HG03060 (cell line): ENCODE measurements around the gene SAA4.
A peak's percentile ranks its signal among the peaks of the same experiment; 100 is the strongest.
"Not testable (repeated sequence)": the region's sequence is repeated elsewhere in the genome, so short reads cannot be mapped to it uniquely, and the experiment has no call there.

Experiments
- ATAC-seq: cut with Tn5 transposase; IDR thresholded peaks from one replicate; pipeline ENCODE4 v1.9.1; 2021; ENCODE audit warnings: low read depth, moderate number of reproducible peaks; ENCODE audit not compliant: unreplicated experiment

Gene SAA4

DNA sequence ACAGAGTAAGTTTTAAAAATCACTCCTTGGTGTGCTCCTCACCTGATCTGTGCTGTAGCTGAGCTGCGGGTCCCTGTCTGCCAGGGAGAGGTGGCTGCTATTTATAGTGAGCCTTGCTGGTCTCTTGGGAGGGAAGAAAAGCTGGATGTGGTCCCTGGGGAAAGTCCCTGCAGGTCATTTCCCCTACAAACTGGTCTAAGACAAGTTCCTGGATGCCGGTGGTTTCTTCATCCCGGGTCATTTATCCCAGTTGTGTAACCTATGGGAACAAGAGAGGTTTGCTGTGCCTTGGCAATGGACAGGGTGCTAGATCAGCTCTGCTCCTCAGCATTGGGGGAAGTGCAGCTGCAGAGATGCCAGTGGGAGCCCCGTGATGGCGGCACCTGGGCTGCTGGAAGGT lies 12.0 kb upstream of the SAA4 start, which contains the start of gene SAA2:
SAA2 (minus strand) TSS at position 108 of the 400 bp plus-strand sequence. CDS start 657 bp downstream, outside the sequence.
- ATAC-seq: no peak

DNA sequence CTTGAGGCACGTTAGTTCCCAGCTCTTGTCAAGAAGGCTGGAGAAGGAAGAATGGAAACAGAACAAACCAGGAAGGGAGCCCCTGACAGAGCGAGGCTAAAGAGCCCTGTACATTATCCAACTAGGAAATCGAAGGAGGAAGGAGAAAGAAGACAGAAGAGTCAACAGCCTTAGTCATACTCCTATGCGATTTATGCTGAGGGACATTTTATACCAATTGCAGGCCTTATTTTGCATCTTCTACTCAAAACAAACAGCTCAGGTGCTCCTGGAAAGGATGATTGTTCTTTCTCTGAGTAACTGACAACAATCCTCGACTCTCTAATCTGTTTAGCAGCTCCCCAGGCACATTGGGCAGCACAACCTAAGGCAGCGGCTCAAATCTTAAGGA lies 10.6 kb upstream of the SAA4 start:
- ATAC-seq: not testable (repeated sequence)

DNA sequence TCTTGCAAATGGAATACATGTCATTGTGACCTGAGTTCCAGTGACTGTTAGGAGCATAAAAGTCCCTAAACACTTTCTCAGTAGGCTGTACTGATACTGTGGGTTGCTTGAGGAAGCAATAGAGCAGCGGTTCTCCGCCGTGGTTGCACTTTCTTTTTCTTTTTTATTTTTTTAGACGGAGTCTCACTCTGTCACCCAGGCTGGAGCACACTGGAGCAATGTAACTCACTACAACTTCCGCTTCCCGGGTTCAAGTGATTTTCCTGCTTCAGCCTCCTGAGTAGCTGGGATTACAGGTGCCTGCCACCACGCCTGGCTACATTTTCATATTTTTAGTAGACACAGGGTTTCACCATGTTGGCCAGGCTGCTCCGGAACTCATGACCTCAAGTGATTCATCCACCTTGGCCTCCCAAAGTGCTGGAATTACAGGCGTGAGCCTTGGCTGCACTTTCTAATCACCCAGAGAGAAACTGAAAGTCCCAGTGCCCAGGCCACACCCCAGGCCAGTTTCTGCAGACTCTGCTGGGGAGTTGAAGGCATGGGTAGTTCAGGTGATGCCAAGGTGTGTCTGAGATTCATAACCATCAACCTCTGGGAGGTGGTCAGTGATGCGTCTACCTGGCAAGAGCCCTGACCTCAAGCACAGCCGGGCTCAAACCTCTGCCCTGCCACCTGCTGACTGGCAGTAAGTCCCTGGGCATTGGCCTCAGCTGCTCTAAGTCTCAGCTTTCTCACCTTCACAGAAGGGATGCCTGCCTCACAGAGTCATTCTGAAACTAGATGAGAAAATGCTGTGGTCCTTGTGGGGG lies 10.0 kb upstream of the SAA4 start:
- ATAC-seq: peak; percentile 73

DNA sequence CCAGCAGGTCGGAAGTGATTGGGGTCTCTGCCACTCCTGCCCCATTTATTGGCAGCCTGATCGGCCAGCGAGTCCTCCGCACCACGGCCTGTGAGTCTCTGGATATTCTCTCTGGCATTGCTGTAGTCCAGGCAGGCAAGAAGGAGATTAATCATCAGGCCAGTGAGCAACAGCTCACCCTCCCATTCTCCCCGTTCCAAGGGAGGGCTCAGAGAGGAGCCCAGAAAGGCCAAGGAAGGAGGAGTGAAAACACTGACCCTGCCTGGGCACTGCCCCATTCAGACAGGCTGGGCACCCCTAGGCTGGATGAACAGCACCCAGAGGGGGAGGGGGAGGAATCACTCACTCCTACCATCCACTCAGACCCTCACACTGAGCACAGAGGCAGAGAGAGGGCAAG lies 8.8 kb upstream of the SAA4 start:
- no peak for ATAC-seq

DNA sequence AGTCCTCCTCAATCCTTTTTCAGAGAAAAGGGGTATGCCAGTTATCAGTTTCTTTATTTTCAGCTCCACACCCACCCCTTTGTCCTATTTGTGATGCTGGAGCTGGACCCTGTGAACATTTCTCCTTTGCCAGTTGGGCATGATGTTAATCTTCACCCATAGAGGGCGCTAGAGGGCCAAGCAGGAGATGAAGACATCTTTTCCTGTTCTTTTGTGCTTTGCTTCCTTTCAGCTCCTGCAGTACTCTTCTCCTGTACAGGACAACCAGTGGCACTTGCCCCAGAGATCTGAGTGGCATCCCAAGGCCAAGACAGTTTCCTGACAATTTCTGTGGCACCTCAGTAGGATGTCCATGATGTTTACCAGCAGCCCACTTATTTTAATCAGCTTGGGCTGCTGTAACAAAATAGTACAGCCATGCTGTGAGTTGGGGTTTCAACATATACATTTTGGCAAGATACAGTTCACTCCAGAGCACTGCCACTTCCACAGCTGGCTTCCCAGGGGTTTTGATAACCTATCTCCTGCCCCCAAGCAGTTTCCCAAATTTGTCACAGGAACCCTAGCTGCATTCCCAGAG lies 7.3 kb upstream of the SAA4 start:
- ATAC-seq: no peak

DNA sequence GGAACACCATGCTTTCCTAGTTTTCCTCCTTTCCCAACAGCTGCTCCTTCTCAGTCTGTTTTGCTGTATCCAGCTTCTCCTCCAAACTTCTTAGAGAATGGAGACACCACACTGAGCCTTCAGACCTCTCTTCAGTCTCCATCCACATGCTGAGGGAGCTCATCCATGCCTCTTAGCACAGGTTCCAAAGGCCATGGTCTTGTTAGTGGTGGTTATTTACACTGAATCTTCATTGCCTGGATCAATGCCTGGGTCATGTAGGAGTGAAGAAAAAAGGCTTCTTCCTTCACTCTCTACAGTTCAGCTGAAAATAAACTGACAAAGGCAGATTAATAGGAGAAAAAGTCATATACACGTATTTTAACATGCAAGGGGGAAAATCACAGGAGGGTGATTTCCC lies 3.1 kb upstream of the SAA4 start:
- ATAC-seq: no peak

DNA sequence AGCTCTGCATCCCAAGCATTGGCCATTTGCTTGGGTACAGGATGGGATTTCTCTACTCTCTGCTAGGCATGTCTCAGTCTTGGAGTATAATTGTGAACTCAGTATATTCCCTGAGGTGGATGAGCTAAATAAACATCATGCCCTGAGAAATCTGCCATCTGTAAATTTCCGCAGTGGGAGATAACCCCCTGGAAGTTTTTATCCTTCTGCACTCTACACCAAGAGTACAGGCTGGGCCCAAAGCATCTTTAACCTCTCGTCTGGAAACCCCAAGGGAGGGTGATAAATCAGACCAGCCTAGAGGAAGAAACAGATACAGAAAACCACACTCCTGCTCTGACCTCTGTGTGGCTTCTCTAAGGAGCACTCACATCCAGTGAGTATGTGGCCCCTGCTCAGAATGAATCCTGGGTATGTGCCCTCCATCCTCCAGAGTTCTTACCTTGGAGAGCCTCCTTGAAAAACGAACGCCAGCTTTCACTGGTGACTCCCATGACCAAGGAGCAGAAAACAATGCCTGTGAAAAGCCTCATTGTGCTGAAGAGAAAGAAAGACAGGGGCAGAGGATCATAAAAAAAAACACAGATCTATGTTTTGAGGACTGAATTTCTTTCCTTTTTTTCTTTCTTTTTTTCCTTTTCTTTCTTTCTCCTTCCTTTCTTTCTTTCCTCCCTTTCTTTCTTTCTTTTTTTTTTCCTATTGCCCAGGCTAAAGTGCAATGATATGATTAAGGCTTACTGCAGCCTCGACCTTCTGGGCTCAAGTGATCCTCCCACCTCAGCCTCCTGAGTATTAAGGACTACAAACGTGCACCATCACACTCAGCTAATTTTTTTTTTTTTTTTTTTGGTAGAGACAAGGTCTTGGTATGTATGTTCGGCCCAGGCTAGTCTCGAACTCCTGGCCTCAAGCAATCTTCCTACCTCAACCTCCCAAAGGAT lies 938 bp downstream of the SAA4 start:
- no peak for ATAC-seq

DNA sequence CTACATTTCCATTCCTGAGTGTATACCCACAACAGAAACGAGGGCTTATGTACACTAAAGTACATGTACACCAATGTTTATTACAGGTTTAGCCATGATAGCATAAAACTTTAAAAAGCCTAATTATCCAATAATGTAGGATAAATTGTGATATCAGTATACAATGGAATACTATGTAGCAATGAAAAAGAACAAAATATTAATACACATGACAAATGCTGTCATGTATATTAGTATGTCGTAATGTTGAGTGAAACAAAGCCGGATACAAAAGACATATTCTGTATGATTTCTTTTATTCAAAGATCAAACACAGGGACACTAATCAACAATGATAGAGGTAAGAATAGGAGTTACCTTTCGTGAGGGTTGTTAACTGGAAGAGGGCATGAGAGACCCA lies 2.7 kb downstream of the SAA4 start:
- ATAC-seq: no peak

DNA sequence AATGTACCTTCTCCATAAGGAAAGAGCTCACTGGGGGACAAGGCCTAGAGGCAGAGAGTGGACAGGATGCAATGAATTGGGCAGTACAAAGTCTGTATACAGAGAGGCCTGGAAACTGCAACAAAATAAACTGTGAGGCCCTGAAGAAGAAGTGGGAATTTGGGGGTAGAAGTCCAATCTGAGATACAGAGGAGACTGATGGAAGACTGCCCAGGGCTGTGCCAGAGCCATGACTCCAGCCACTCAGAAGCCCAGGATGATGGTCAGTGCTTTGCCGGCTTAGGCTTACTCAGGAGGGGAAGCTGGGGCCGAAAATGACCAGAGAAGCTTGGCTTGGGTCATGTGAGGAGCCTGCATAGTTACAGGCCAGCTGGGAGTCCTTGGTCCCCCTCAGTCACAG lies 5.7 kb downstream of the SAA4 start:
- no peak for ATAC-seq

DNA sequence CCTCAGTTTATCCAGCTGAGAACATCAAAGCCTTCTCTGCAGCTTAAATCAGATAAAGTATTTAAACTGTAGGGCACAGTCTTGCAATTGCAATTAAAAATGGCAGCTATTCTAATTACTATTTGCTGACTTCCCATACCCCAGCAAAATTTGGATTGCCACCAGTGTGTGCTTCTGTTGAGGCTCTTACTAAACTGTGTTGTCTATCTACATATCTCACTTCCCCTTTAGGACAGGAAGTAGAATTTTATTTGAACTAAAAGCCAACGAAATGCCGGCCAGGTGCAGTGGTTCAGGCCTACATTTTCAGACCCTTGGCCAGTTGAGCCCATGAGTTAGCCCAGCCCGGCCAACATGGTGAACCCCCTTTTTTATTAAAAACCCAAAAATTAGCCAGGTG lies 7.1 kb downstream of the SAA4 start:
- ATAC-seq: peak; percentile 87

DNA sequence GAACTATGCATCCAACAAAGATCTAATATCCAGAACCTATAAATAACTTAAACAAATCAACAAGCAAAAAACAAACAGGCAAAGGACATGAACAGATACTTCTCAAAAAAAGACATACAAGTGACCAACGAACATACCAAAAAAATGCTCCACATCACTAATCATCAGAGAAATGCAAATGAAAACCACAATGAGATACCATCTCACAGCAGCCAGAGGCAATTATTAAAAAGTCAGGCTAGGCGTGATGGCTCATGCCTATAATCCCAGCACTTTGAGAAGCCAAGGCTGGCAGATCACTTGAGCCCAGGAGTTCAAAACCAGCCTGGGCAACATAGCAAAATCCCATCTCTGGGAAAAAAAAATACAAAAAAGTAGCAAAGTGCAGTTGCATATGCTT lies 10.7 kb downstream of the SAA4 start:
- ATAC-seq: no peak

DNA sequence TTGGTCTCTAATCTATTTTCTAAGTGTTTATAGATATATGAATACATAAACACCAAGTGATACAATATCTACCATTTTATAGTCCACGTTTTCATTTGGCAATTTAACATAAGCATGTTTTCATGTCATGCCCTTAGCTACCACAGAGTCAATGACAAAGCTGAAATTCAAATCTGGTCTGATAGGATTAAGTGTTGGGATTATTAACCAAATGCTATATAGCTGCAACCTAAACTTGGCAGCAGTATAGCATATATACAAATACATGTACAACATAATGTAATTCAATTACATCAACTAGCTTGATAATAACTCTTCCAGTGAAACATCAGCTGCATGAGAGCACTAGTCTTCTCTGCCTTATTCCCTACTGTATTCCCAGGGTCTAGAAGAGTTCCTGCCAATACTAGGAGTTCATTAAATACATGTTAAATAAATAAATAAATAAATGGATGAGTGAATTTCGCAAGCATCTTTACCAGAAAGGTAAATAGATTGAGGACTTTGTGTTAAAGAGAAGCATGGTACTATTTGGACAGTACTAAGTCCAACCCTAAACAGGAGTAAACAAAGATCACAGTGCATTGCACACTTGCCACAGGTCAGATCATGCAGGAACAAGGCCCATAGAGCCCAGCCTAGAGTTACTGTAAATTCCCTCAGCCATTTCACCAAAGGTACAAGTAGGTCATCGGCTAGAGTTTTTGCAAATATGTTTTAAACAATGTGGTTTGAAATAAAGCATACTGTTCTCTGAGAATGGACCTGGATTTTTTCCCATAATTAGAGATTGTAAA lies 12.8 kb downstream of the SAA4 start:
- ATAC-seq: no peak

DNA sequence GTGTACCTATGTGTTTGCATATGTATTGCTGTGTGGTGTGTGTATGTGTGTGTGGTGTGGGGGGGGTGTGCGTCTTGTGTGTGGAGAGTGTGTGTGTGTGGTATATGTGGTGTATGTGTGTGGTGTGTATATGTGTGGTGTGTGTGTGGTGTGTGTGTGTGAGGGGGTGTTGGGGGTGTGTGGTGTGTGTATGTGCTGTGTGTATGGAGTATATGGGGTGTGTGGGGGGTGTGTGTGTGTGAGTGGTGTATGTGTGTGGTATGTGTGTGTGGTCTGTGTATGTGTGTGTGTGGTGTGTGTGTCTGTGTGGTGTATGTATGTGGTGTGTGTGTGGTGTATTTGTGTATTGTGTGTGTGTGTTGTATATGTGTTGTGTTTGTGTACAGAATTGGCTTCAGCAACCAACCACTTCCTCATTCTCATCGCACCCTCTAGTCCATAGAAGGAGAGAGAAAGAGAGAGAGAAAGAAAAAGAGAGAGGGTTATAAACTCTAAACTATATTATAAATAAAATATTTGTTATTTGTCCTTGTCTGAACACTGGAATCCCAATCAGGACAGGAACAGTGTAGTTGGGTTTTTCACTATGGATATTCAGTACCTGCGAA lies 13.7 kb downstream of the SAA4 start:
- ATAC-seq: no peak

DNA sequence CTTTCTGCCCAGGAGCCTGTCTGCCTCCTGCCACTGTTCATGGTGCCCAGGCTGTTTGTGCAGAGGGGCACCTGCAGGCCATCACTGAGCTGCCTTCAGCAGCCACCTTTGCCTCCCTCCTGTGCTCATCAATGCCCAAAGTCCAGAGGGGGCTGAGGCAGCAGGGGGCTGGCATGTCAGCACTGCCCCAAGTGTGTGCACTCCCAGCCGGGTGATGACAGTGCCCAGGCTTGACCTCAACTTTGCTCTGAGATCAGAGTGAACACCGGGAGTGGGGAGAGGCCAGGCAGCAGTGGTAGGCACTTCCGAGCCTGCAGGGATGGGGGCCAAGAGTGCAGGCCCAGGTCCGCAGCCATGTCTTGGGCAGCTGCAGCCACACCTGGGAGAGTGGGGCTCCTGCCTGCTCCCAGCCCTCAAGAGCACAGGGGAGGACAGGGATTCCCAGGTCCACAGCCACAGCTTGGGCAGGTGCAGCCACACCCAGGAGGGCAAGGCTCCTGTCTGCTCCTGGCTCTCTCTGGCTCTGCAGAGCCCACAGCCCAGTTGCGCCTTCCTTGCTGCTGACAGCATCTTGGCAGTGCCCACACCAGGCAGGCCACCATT lies 15.2 kb downstream of the SAA4 start:
- ATAC-seq: no peak

DNA sequence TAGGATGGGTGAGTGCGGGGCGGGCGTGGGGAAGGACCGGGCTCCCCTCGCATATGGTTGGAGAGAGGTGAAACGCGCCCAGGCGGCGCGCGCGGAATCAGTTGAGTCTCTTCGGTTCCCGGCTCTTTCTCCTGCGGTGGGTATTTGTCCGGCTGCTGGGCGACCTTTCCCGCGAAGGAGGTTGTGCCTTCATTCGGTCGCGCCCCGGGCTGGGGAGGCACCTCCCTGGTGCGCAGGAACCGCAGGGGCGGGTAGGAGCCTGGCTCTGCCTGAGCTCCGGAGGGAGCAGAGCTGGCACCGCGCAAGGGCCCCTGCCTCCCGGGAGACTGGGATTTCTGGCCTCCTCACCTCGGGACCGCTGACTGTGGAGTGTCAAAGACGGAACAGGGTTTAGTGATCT lies 27.5 kb downstream of the SAA4 start:
- no peak for ATAC-seq

DNA sequence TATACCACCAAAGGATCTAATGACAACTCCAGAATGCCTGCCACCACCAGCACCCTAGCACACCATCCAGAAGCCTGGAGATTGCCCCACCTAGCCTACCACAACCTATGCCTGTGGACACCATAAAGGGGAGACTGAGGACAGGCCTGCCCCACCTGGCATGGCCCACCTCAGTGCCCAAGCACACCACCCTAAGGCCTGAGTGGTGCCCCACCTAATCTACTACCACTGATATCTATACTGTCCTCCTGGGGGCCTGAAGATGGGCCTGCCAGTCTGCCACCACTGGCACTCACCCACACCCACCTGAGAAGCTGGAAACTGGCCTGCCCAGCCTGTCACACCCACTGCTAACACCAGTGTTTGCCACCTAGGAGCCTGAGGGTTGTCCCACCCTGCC lies 31.8 kb downstream of the SAA4 start:
- no peak for ATAC-seq

DNA sequence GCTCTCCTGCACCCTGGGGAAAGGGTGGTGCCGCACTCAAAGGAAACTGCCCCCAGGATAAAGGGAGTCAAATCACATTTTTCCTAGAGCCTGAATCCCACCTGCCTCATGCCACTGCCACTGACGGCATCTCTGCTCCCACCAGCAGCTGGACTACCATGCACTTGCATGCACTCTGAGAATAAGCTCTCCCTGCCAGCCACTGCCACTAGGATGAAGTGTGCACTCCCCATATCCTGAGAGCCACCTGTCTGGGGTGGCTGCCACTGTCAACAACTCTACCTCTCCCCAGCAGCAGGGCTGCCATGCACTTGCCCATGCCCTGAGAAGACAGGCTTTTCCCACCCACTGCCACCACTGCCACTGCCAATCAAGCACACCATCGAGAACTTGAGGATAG lies 32.4 kb downstream of the SAA4 start:
- no peak for ATAC-seq

DNA sequence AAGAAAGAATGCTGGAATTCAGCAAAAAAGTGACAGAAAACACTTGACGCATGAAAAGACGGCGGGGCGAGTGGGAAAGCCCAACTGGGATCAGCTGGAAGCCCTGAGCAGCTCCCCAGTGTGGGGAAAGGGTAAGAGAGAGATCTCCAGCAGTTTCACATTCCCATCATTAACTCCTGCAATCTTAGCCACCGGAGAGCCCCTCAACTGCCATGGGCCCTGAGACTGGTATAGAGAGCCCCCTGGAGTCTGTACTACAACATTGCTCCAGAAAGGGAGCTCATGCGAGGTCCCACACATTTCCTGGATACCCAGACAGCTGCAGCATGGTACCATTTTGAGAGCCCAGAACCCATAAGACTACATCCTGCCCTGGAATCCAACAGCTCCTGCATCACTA lies 32.9 kb downstream of the SAA4 start:
- ATAC-seq: no peak

DNA sequence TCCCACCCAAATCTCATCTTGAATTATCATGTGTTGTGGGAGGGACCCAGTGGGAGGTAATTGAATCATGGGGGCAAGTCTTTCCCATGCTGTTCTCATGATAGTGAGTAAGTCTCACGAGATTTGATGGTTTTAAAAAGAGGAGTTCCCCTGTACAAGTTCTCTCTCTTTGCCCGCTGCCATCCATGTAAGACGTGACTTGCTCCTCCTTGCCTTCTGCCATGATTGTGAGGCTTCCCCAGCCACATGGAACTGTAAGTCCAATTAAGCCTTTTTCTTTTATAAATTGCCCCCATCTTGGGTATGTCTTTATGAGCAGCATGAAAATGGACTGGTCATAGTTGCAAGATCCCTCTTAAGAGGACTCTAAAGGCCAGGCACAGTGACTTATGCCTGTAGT lies 38.9 kb downstream of the SAA4 start:
- not testable (repeated sequence) for ATAC-seq

DNA sequence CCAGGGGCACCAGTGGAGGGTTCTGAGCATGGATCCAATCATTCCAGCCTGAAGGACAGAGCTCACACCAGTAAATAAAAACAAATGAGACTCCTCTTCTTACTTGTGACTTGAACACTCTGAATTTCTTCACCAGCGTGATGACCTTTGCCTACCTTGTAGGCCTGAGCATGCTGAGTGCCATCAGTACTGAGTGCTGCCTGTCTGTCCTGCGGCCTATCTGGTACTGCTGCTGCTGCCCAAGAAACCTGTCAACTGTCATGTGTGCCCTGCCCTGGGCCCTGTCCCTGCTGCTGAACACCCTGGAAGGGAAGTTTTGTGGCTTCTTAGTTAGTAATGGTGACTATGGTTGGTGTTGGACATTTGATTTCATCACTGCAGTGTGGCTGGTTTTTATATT lies 40.1 kb downstream of the SAA4 start:
- ATAC-seq: no peak
